OCI-LY3 (cell line): ENCODE data around the gene IFFO2.

Experiments
- H2AFZ ChIP-seq: fragments of 200-600, 300-600 bp; shearing (Covaris generic); 2 replicates; pipeline ENCODE4 v1.6.0; 2014; ENCODE audit warnings: antibody characterized with exemption, low read depth, low read length
- H3K27ac ChIP-seq: fragments of 200-600, 300-600 bp; sonication (generic); 2 replicates; pipeline ENCODE4 v1.5.1; 2014; ENCODE audit warnings: mild to moderate bottlenecking, low read length, moderate library complexity, mixed read lengths
- H3K27me3 ChIP-seq: fragments of 200-600, 300-600 bp; sonication (generic); 2 replicates; pipeline ENCODE4 v1.6.1; 2014; ENCODE audit warnings: low read depth, low read length, mixed read lengths
- H3K36me3 ChIP-seq: fragments of 200-600, 300-600 bp; sonication (generic); replicated peaks from 2 replicates; pipeline ENCODE3; 2014; ENCODE audit warnings: low read depth, low read length, mixed read lengths
- H3K4me1 ChIP-seq: fragments of 300-600, 200-600 bp; sonication (generic); 2 replicates; pipeline ENCODE4 v1.6.1; 2014; ENCODE audit warnings: low read length, mixed read lengths
- H3K4me2 ChIP-seq: fragments of 200-600, 300-600 bp; sonication (generic); 2 replicates; pipeline ENCODE4 v1.6.1; 2014; ENCODE audit warnings: low read length, mixed read lengths
- H3K4me3 ChIP-seq: fragments of 300-600, 200-600 bp; sonication (generic); 2 replicates; pipeline ENCODE4 v1.5.1; 2014; ENCODE audit warnings: antibody characterized with exemption, mild to moderate bottlenecking, low read length, moderate library complexity
- H3K79me2 ChIP-seq: fragments of 300-600, 200-600 bp; shearing (Covaris generic); 2 replicates; pipeline ENCODE4 v1.6.1; 2014; ENCODE audit warnings: mild to moderate bottlenecking, low read length, mixed read lengths
- H3K9ac ChIP-seq: fragments of 300-600, 200-600 bp; shearing (Covaris generic); 2 replicates; pipeline ENCODE4 v1.6.0; 2014; ENCODE audit warnings: mild to moderate bottlenecking, low read length, moderate library complexity
- H3K9me3 ChIP-seq: fragments of 200-600, 300-600 bp; shearing (Covaris generic); 2 replicates; pipeline ENCODE4 v1.6.1; 2014; ENCODE audit warnings: low read length, mixed read lengths; ENCODE audit not compliant: insufficient read depth
- H4K20me1 ChIP-seq: fragments of 200-600, 300-600 bp; sonication (generic); 2 replicates; pipeline ENCODE4 v1.6.1; 2016; ENCODE audit warnings: low read length, mixed read lengths; ENCODE audit not compliant: insufficient read depth
- EZH2phosphoT487 ChIP-seq: fragments of 200-600 bp; shearing (Covaris generic); IDR thresholded peaks from 2 replicates; pipeline ENCODE4 v1.6.1; 2018; ENCODE audit warnings: antibody characterized with exemption, mixed run types, low read depth
- TF ChIP-seq, protein P1 (sequence below): fragments of 200-600, 300-600 bp; sonication (generic); IDR thresholded peaks from 2 replicates; pipeline ENCODE4 v1.5.1; 2014; ENCODE audit warnings: antibody characterized with exemption, low read length, low read depth

Gene IFFO2

DNA sequence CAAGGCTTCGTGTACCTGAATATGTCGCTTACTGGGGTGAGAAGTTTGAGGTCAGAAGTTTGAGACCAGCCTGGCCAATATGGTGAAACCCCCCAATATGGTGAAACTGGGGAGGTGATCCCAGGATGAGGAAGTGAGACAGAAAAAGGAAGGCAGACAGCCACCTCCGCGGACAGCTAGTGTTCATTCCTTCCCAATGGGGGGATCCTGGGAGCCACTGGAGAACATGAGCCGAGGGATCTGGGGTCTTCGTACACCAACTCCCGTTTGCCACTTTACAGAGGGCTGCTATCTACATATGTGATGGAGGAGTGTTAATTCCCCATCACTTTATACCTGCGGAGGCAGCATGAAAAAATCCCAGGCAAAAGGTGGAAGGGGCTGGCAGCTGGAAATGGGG is 19.6 kb upstream of the IFFO2 start:
- TF ChIP-seq, protein P1, sequence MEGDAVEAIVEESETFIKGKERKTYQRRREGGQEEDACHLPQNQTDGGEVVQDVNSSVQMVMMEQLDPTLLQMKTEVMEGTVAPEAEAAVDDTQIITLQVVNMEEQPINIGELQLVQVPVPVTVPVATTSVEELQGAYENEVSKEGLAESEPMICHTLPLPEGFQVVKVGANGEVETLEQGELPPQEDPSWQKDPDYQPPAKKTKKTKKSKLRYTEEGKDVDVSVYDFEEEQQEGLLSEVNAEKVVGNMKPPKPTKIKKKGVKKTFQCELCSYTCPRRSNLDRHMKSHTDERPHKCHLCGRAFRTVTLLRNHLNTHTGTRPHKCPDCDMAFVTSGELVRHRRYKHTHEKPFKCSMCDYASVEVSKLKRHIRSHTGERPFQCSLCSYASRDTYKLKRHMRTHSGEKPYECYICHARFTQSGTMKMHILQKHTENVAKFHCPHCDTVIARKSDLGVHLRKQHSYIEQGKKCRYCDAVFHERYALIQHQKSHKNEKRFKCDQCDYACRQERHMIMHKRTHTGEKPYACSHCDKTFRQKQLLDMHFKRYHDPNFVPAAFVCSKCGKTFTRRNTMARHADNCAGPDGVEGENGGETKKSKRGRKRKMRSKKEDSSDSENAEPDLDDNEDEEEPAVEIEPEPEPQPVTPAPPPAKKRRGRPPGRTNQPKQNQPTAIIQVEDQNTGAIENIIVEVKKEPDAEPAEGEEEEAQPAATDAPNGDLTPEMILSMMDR = no peak
- no peak for TF ChIP-seq EZH2phosphoT487
- H3K4me2 ChIP-seq = no peak overlapping the region
- H3K4me3 ChIP-seq = no peak overlapping the region
- H3K9ac ChIP-seq = no peak overlapping the region
- H3K36me3 ChIP-seq = no peaks in the 10 kb centered on the region
- H3K27me3 ChIP-seq = peaks cover 7% of the 10 kb centered on the region
- no peaks in the 10 kb centered on the region for H3K4me1 ChIP-seq
- no peaks in the 10 kb centered on the region for H3K79me2 ChIP-seq
- H4K20me1 ChIP-seq = no peaks in the 10 kb centered on the region
- no peak overlapping the region for H2AFZ ChIP-seq
- H3K27ac ChIP-seq = no peak overlapping the region
- no peaks in the 10 kb centered on the region for H3K9me3 ChIP-seq

DNA sequence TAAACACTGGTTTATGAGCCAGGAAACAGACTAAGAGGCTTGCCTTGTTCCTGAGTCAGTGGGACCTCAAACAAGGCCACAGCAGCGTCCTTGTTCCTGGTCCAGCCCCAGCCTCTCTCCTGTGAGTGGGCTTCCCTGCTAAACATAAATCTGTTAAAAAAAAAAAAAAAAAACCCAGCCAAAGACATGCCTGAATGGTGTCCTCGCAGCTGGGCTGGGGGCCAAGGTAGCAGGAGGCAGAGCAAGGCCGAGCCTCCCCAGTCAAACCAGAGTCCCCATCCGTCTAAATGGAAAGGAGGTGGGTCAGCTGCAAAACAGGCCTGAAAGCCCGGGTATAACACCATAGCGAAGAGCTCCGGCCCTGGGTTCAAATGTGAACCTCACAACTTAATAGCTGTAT is 18.1 kb upstream of the IFFO2 start:
- H3K27ac ChIP-seq = no peak overlapping the region
- H3K36me3 ChIP-seq = no peaks in the 10 kb centered on the region
- no peaks in the 10 kb centered on the region for H3K4me1 ChIP-seq
- H4K20me1 ChIP-seq = no peaks in the 10 kb centered on the region
- TF ChIP-seq EZH2phosphoT487 = no peak
- TF ChIP-seq, protein P1 = no peak
- peaks cover 7% of the 10 kb centered on the region for H3K27me3 ChIP-seq
- H2AFZ ChIP-seq = no peak overlapping the region
- no peak overlapping the region for H3K4me3 ChIP-seq
- no peaks in the 10 kb centered on the region for H3K9me3 ChIP-seq
- H3K9ac ChIP-seq = no peak overlapping the region
- H3K79me2 ChIP-seq = no peaks in the 10 kb centered on the region
- no peak overlapping the region for H3K4me2 ChIP-seq

DNA sequence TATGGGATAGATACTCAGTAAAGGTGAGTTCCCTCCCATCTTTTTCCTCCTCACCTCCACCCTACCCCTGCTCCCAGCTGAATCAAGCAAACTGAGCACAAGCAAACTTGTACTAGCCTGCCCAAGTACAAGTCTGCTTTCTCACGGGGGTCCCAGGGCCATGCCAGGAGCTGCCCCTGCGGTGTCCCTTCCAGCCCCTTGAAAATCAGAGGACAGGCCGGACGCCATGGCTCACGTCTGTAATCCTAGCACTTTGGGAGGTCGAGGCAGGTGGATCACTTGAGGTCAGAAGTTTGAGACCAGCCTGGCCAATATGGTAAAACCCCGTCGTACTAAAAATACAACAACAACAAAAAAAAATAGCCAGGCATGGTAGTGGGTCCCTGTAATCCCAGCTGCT is 17.5 kb upstream of the IFFO2 start:
- Histone ChIP-seq H3K4me2 (no peak overlapping the region), H3K79me2 (no peaks in the 10 kb centered on the region), H3K27me3 (peaks cover 7% of the 10 kb centered on the region), H3K9ac (no peak overlapping the region), H3K9me3 (no peaks in the 10 kb centered on the region), H3K36me3 (no peaks in the 10 kb centered on the region), H3K27ac (no peak overlapping the region), H3K4me1 (no peaks in the 10 kb centered on the region), H3K4me3 (no peak overlapping the region), H2AFZ (no peak overlapping the region), H4K20me1 (no peaks in the 10 kb centered on the region)
- no peak for TF ChIP-seq EZH2phosphoT487
- TF ChIP-seq, protein P1 = no peak

DNA sequence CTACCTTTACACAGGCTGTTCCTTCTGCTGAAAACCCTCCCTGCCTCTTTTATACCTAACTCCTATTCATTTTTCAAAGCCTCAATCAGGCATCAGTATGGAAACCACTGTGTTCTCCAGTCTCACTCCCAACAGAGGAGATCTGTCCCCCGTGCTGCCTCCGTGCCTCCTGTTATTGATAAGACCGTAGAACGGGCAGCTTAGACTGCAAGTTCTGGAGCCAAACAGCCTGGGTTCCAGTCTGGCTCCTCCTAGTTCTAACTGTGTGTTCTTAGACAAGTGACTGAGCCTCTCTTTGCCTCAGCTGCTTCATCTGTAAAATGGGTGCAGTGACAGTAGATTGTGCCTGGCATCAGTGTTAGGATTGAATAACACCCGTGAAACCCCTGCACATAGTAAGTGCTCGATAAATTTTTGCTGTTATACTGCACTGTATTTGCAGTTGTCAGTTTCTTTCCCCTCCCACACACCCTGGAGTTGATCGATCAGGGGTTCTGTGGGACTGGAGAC is 17.0 kb upstream of the IFFO2 start:
- Histone ChIP-seq H3K4me2 (no peak overlapping the region), H3K4me3 (no peak overlapping the region), H4K20me1 (no peaks in the 10 kb centered on the region), H3K27ac (no peak overlapping the region), H3K9me3 (no peaks in the 10 kb centered on the region), H3K27me3 (peaks cover 7% of the 10 kb centered on the region), H3K79me2 (no peaks in the 10 kb centered on the region), H3K4me1 (no peaks in the 10 kb centered on the region), H3K36me3 (no peaks in the 10 kb centered on the region), H3K9ac (no peak overlapping the region), H2AFZ (no peak overlapping the region)
- TF ChIP-seq, protein P1 = no peak
- TF ChIP-seq EZH2phosphoT487 = no peak
